Liver (tissue), 9 donors: ENCODE measurements around the gene KCNS1. TPM values are rescaled to one million over a fixed set of nuclear protein-coding genes. Genes with fewer than 3 reads are reported as not detected.

Experiments
- DNase-seq: peaks from one replicate; pipeline ENCODE4 v3.0.0-alpha.2; 2017; ENCODE audit warnings: low spot score
- H3K27ac ChIP-seq, 2 donors: one replicate each; pipeline ENCODE4 v1.7.0; 2013; ENCODE audit warnings: inconsistent platforms in 2 of 2, low read length in 2 of 2, control low read depth in 1 of 2, low read depth in 1 of 2, mild to moderate bottlenecking in 1 of 2
- H3K27me3 ChIP-seq, 4 donors: one replicate each; pipeline versions ENCODE4 v1.6.1 to v1.7.0; 2013; ENCODE audit warnings: low read length in 3 of 4, inconsistent platforms in 1 of 4, mild to moderate bottlenecking in 1 of 4, moderate library complexity in 1 of 4; ENCODE audit not compliant: control insufficient read depth in 4 of 4, insufficient read depth in 4 of 4
- H3K36me3 ChIP-seq, 4 donors: one replicate each; pipeline versions ENCODE4 v1.6.1 to v1.7.0; 2013; ENCODE audit warnings: low read length in 3 of 4, mild to moderate bottlenecking in 3 of 4, low read depth in 1 of 4, moderate library complexity in 1 of 4; ENCODE audit not compliant: control insufficient read depth in 4 of 4, insufficient read depth in 3 of 4
- H3K4me1 ChIP-seq, 4 donors: one replicate each; pipeline versions ENCODE4 v1.6.1 to v1.7.0; 2013; ENCODE audit warnings: low read length in 3 of 4, mild to moderate bottlenecking in 3 of 4, moderate library complexity in 1 of 4; ENCODE audit not compliant: control insufficient read depth in 4 of 4, insufficient read depth in 4 of 4
- H3K4me3 ChIP-seq, 3 donors: one replicate each; pipeline versions ENCODE4 v1.6.1 to v1.7.0; 2013; ENCODE audit warnings: low read length in 3 of 3, control low read depth in 1 of 3, low read depth in 1 of 3, mild to moderate bottlenecking in 1 of 3
- H3K9ac ChIP-seq, 2 donors: one replicate each; pipeline ENCODE4 v1.7.0; 2013; ENCODE audit warnings: low read length in 2 of 2, mild to moderate bottlenecking in 2 of 2, moderate library complexity in 2 of 2, control low read depth in 1 of 2, low read depth in 1 of 2
- H3K9me3 ChIP-seq, 4 donors: one replicate each; pipeline versions ENCODE4 v1.6.1 to v1.7.0; 2013; ENCODE audit warnings: low read length in 3 of 4; ENCODE audit not compliant: control insufficient read depth in 4 of 4
- ATF3 ChIP-seq: IDR thresholded peaks from 2 replicates; pipeline ENCODE4 v1.6.1; 2016; ENCODE audit warnings: antibody characterized with exemption
- CTCF ChIP-seq: fragments of 150-350 bp; IDR thresholded peaks from 2 replicates; pipeline ENCODE4 v1.5.1; 2017; ENCODE audit warnings: improper control_type of control experiment, low read depth, low read length; ENCODE audit not compliant: missing input control
- EGR1 ChIP-seq, 2 donors: IDR thresholded peaks; 2 replicates each; pipeline ENCODE4 v1.6.1; 2016 to 2018; ENCODE audit warnings: antibody characterized with exemption in 2 of 2, low read depth in 2 of 2
- FOXA1 ChIP-seq: IDR thresholded peaks from 2 replicates; pipeline ENCODE4 v1.6.1; 2016; ENCODE audit warnings: antibody characterized with exemption
- FOXA2 ChIP-seq: IDR thresholded peaks from 2 replicates; pipeline ENCODE4 v1.6.1; 2016; ENCODE audit warnings: antibody characterized with exemption
- GABPA ChIP-seq, 2 donors: IDR thresholded peaks in 1 of 2; conservative IDR thresholded peaks in 1 of 2; 2 replicates each; pipeline ENCODE4 v1.6.1; 2016; ENCODE audit warnings: antibody characterized with exemption in 2 of 2, mild to moderate bottlenecking in 1 of 2, moderate library complexity in 1 of 2
- HNF4A ChIP-seq, 2 donors: conservative IDR thresholded peaks; 2 replicates each; pipeline ENCODE4 v1.6.1; 2016; ENCODE audit warnings: antibody characterized with exemption in 2 of 2, mild to moderate bottlenecking in 2 of 2
- HNF4G ChIP-seq: IDR thresholded peaks from 2 replicates; pipeline ENCODE4 v1.6.1; 2016; ENCODE audit warnings: antibody characterized with exemption
- JUND ChIP-seq, 2 donors: IDR thresholded peaks; 2 replicates each; pipeline ENCODE4 v1.6.1; 2016; ENCODE audit warnings: antibody characterized with exemption in 2 of 2
- MAX ChIP-seq: IDR thresholded peaks from 2 replicates; pipeline ENCODE4 v1.6.1; 2016; ENCODE audit warnings: antibody characterized with exemption
- NR2F2 ChIP-seq: IDR thresholded peaks from 2 replicates; pipeline ENCODE4 v1.6.1; 2016; ENCODE audit warnings: antibody characterized with exemption
- RAD21 ChIP-seq, 2 donors: IDR thresholded peaks; 2 replicates each; pipeline ENCODE4 v1.6.1; 2016; ENCODE audit warnings: antibody characterized with exemption in 2 of 2, mild to moderate bottlenecking in 2 of 2
- REST ChIP-seq: IDR thresholded peaks from 2 replicates; pipeline ENCODE4 v1.6.1; 2016; ENCODE audit warnings: antibody characterized with exemption, mild to moderate bottlenecking
- RXRA ChIP-seq, 2 donors: IDR thresholded peaks; 2 replicates each; pipeline ENCODE4 v1.6.1; 2017 to 2018; ENCODE audit warnings: antibody characterized with exemption in 2 of 2, mild to moderate bottlenecking in 1 of 2
- SP1 ChIP-seq: IDR thresholded peaks from 2 replicates; pipeline ENCODE4 v1.6.1; 2018; ENCODE audit warnings: antibody characterized with exemption, mild to moderate bottlenecking
- TAF1 ChIP-seq: conservative IDR thresholded peaks from 2 replicates; pipeline ENCODE4 v1.6.1; 2016; ENCODE audit warnings: antibody characterized with exemption, mild to moderate bottlenecking
- YY1 ChIP-seq: IDR thresholded peaks from 2 replicates; pipeline ENCODE4 v1.6.1; 2016; ENCODE audit warnings: antibody characterized with exemption, mild to moderate bottlenecking
- ZBTB33 ChIP-seq: IDR thresholded peaks from 2 replicates; pipeline ENCODE4 v1.6.1; 2016; ENCODE audit warnings: antibody characterized with exemption
- WGBS: extraction: QIAGEN DNeasy Blood & Tissue Kit; methylation state at CpG from one replicate; pipeline ENCODE4 v1.1.7; 2013; 5-methylcytosine and 5-hydroxymethylcytosine counted together
- polyA plus RNA-seq, 2 donors: library from polyadenylated mRNA; stranded (reverse) in 1 of 2; unstranded in 1 of 2; fragments of 200-250 nt in 1 of 2; fragments of >200 nt in 1 of 2; fragmentation: Nextera tagmentation in 1 of 2; extraction: Ambion mirVana in 1 of 2; gene quantifications; one replicate each; pipeline versions ENCODE4 v1.2.1 to v1.2.3, GENCODE V29; 2013 to 2015
- total RNA-seq, 2 donors: library from RNA; depleted of rRNA; stranded (reverse); fragments of >200 nt; gene quantifications; one replicate each; pipeline ENCODE4 v1.2.3, GENCODE V29; 2014
- donor health status: healthy.
- donor health status: healthy.
- donor health status: healthy.
- donor health status: healthy.
- donor health status: healthy.

KCNS1 gene
- total and polyA plus RNA-seq, 4 donors = 0.02 to 0.09 TPM; not detected in 2

- no peaks in the 10 kb centered on the region for H3K27me3 ChIP-seq
- TF ChIP-seq TAF1 (no peak), RXRA (IDR thresholded peaks at IDR 0.05) (no peak), FOXA1 (no peak), CTCF (no peak), HNF4A (conservative IDR thresholded peaks at IDR 0.05) (no peak), FOXA2 (no peak), NR2F2 (no peak), REST (no peak), EGR1 (IDR thresholded peaks at IDR 0.05; ENCODE audit: low read depth in 2 of 2) (no peak), ZBTB33 (no peak), HNF4G (no peak), YY1 (no peak), RAD21 (IDR thresholded peaks at IDR 0.05) (no peak), ATF3 (no peak), SP1 (no peak), JUND (IDR thresholded peaks at IDR 0.05) (no peak), GABPA (IDR thresholded peaks at IDR 0.05 in 1 of 2, conservative IDR thresholded peaks at IDR 0.05 in 1 of 2) (no peak), MAX (no peak)
- H3K36me3 ChIP-seq = no peaks in the 10 kb centered on the region
- no peak overlapping the region for H3K9ac ChIP-seq
- H3K9me3 ChIP-seq = no peaks in the 10 kb centered on the region
- H3K27ac ChIP-seq = no peak overlapping the region
- no peaks in the 10 kb centered on the region for H3K4me1 ChIP-seq
- no peak overlapping the region for H3K4me3 ChIP-seq
- DNase-seq = no peak
- WGBS = 98% methylated on average over 4 of the region's 4 CpGs
Observed at GRCh38 chr20:45067087-45067486, 33.8 kb downstream of the KCNS1 start.

GRCh38 chr20:45066372-45066771 is 34.6 kb downstream of the KCNS1 start:
- H3K9me3 ChIP-seq = no peaks in the 10 kb centered on the region
- H3K36me3 ChIP-seq = no peaks in the 10 kb centered on the region
- TF ChIP-seq MAX = no peak
- TF ChIP-seq JUND (IDR thresholded peaks at IDR 0.05) = no peak
- no peak for TF ChIP-seq GABPA (IDR thresholded peaks at IDR 0.05 in 1 of 2, conservative IDR thresholded peaks at IDR 0.05 in 1 of 2)
- TF ChIP-seq ZBTB33 = no peak
- TF ChIP-seq FOXA1 = no peak
- no peak for TF ChIP-seq TAF1
- no peak for TF ChIP-seq FOXA2
- TF ChIP-seq CTCF = no peak
- no peak for TF ChIP-seq NR2F2
- TF ChIP-seq ATF3 = no peak
- TF ChIP-seq HNF4G = no peak
- no peak for TF ChIP-seq SP1
- TF ChIP-seq RAD21 (IDR thresholded peaks at IDR 0.05) = no peak
- no peak for TF ChIP-seq EGR1 (IDR thresholded peaks at IDR 0.05; ENCODE audit: low read depth in 2 of 2)
- TF ChIP-seq HNF4A (conservative IDR thresholded peaks at IDR 0.05) = no peak

More at GRCh38 chr20:45066372-45066771, 34.6 kb downstream of the KCNS1 start:
- Histone ChIP-seq H3K4me3 (no peak overlapping the region), H3K9ac (no peak overlapping the region), H3K4me1 (no peaks in the 10 kb centered on the region), H3K27me3 (no peaks in the 10 kb centered on the region), H3K27ac (no peak overlapping the region)
- 93% methylated on average over 7 of the region's 7 CpGs for WGBS
- no peak for DNase-seq
